Kidney (tissue), 14 donors: ENCODE data around the gene MAPK1IP1L. TPM values are rescaled to one million over a fixed set of nuclear protein-coding genes. Genes with fewer than 3 reads are reported as not detected.
"Not testable (repeated sequence)": the region's sequence is repeated elsewhere in the genome, so short reads cannot be mapped to it uniquely, and the experiment has no call there.

Experiments
- DNase-seq, 5 donors: peaks; one replicate each; pipeline ENCODE4 v3.0.0-alpha.2; 2013 to 2020
- FAIRE-seq: peaks from 2 replicates; lab custom pipeline; 2012; peaks lifted over from hg19 to GRCh38; lab: Jason Lieb, UNC
- H3K27ac ChIP-seq, 2 donors: one replicate each; pipeline ENCODE4 v1.7.0; 2013; ENCODE audit warnings: low read depth in 2 of 2, low read length in 2 of 2, inconsistent platforms in 1 of 2
- H3K27me3 ChIP-seq: one replicate; pipeline ENCODE4 v1.7.1; 2013; ENCODE audit warnings: low read length, inconsistent platforms; ENCODE audit not compliant: control insufficient read depth, insufficient read depth
- H3K36me3 ChIP-seq, 3 donors: one replicate each; pipeline versions ENCODE4 v1.7.0 to v1.7.1; 2013; ENCODE audit warnings: low read length in 3 of 3, control low read depth in 1 of 3, inconsistent platforms in 1 of 3; ENCODE audit not compliant: insufficient read depth in 3 of 3, control insufficient read depth in 2 of 3
- H3K4me1 ChIP-seq, 3 donors: one replicate each; pipeline versions ENCODE4 v1.7.0 to v1.7.1; 2013; ENCODE audit warnings: low read length in 3 of 3, inconsistent platforms in 1 of 3, low read depth in 1 of 3; ENCODE audit not compliant: control insufficient read depth in 2 of 3, insufficient read depth in 2 of 3
- H3K4me3 ChIP-seq, 3 donors: one replicate each; pipeline versions ENCODE4 v1.7.0 to v1.8.1; 2013; ENCODE audit warnings: low read length in 3 of 3, control low read depth in 1 of 3, inconsistent platforms in 1 of 3
- H3K9ac ChIP-seq, 3 donors: one replicate each; pipeline versions ENCODE4 v1.7.0 to v1.7.1; 2013; ENCODE audit warnings: low read length in 3 of 3, control low read depth in 1 of 3, inconsistent platforms in 1 of 3
- H3K9me3 ChIP-seq, 3 donors: one replicate each; pipeline versions ENCODE4 v1.7.0 to v1.7.1; 2013; ENCODE audit warnings: low read length in 3 of 3, control low read depth in 1 of 3, inconsistent platforms in 1 of 3; ENCODE audit not compliant: control insufficient read depth in 2 of 3, insufficient read depth in 1 of 3
- intact Hi-C: fragments of 100-400 bp; cut with DNase I; formaldehyde crosslinking; loops from one replicate; pipeline ENCODE4 v1.11.1; 2022
- polyA plus RNA-seq: library from polyadenylated mRNA; stranded (reverse); fragments of 350-450 nt; fragmentation: Illumina TruSeq; extraction: RNeasy Lipid Tissue Mini Kit (QIAGEN cat#74804); gene quantifications from one replicate; pipeline ENCODE4 v1.2.3, GENCODE V29; 2014; ENCODE audit warnings: low read depth, low replicate concordance; ENCODE audit not compliant: insufficient read depth
- total RNA-seq: library from RNA; stranded (reverse); fragmentation: NEBNext Ultra II Directional; extraction: Animal tissue kit (Norgen Biotek cat#: 25700); gene quantifications from one replicate; pipeline ENCODE4 v1.2.1, GENCODE V29; 2021
- TF ChIP-seq, protein P1 (sequence below): IDR thresholded peaks from 3 replicates; pipeline ENCODE4 v1.5.1; 2012; ENCODE audit warnings: mild to moderate bottlenecking, moderate library complexity, borderline replicate concordance; ENCODE audit not compliant: insufficient read depth; ENCODE audit errors: extremely low read depth
- donor health status: control.
- donor health status: control.
- donor health status: control.
- donor health status: control.
- donor health status: control.
- donor health status: DM: yes; HTN: yes; CAD: no.
- donor health status: Normal renal cell carcinoma (clear cell type).

The MAPK1IP1L gene
- total and polyA plus RNA-seq, 2 donors from 2014 or later, result 43.3 to 101 TPM

DNA sequence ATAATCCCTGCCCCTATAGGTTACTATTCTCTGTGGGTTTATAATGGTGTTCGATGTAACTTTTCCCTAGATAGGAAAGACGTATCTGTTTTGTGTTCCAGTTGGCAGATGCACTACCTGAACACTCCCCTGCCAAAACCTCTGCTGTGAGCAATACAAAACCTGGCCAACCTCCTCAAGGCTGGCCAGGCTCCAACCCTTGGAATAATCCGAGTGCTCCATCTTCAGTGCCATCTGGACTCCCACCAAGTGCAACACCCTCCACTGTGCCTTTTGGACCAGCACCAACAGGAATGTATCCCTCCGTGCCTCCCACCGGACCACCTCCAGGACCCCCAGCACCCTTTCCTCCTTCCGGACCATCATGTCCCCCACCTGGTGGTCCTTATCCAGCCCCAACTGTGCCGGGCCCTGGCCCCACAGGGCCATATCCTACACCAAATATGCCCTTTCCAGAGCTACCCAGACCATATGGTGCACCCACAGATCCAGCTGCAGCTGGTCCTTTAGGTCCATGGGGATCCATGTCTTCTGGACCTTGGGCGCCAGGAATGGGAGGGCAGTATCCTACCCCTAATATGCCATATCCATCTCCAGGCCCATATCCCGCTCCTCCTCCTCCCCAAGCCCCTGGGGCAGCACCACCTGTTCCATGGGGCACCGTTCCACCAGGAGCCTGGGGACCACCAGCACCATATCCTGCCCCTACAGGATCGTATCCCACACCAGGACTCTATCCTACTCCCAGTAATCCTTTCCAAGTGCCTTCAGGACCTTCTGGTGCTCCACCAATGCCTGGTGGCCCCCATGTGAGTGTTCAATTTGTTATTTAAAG is 11.3 kb downstream of the MAPK1IP1L start:
- H3K36me3 ChIP-seq, result peaks cover 0 to 21% (median 19%) of the 10 kb centered on the region in 3 donors
- TF ChIP-seq, protein P1, sequence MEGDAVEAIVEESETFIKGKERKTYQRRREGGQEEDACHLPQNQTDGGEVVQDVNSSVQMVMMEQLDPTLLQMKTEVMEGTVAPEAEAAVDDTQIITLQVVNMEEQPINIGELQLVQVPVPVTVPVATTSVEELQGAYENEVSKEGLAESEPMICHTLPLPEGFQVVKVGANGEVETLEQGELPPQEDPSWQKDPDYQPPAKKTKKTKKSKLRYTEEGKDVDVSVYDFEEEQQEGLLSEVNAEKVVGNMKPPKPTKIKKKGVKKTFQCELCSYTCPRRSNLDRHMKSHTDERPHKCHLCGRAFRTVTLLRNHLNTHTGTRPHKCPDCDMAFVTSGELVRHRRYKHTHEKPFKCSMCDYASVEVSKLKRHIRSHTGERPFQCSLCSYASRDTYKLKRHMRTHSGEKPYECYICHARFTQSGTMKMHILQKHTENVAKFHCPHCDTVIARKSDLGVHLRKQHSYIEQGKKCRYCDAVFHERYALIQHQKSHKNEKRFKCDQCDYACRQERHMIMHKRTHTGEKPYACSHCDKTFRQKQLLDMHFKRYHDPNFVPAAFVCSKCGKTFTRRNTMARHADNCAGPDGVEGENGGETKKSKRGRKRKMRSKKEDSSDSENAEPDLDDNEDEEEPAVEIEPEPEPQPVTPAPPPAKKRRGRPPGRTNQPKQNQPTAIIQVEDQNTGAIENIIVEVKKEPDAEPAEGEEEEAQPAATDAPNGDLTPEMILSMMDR, result no peak
- H3K4me1 ChIP-seq, result peaks cover 0 to 3% (median 0%) of the 10 kb centered on the region in 3 donors
- H3K4me3 ChIP-seq, result no peak overlapping the region
- FAIRE-seq (no peak), DNase-seq (no peak)
- H3K9me3 ChIP-seq, result no peaks in the 10 kb centered on the region
- no peak overlapping the region for H3K27ac ChIP-seq
- intact Hi-C loops, result no loop called here
- H3K27me3 ChIP-seq, result no peaks in the 10 kb centered on the region
- no peak overlapping the region for H3K9ac ChIP-seq

DNA sequence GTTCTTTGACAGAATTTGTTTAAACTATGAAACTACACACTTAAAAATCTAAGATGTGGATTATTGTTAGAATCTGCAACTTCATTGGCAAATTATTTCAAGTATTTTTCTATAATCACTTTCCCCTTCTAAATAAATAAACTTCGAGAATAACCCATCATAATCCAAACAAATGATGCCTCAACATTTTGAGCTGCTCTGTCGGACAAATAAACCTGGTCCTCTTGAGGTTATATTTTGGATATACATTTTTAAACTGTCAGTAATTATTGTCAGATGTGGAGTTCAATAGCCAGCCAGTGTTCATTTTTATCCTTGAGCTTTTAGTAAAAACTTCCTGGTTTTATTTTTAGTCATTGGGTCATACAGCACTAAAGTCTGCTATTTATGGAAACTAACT is 13.4 kb downstream of the MAPK1IP1L start:
- H3K27me3 ChIP-seq, H3K27ac ChIP-seq, H3K4me3 ChIP-seq, H3K9ac ChIP-seq, H3K9me3 ChIP-seq, DNase-seq, H3K4me1 ChIP-seq, intact Hi-C loops: not testable (repeated sequence)
- FAIRE-seq, result peak; percentile 30
- peaks cover 0 to 21% (median 16%) of the 10 kb centered on the region in 3 donors for H3K36me3 ChIP-seq

- TF ChIP-seq, protein P1, result no peak
- DNase-seq (no peak), FAIRE-seq (no peak)
- Histone ChIP-seq H3K36me3 (peaks cover 0 to 21% (median 16%) of the 10 kb centered on the region in 3 donors), H3K9ac (no peak overlapping the region), H3K4me3 (no peak overlapping the region), H3K9me3 (no peaks in the 10 kb centered on the region), H3K4me1 (peaks cover 0 to 3% (median 0%) of the 10 kb centered on the region in 3 donors), H3K27ac (no peak overlapping the region), H3K27me3 (no peaks in the 10 kb centered on the region)
- intact Hi-C loops, result no loop called here
These were observed 14.0 kb downstream of the MAPK1IP1L start for GRCh38 chr14:55065411-55065810.

GRCh38 chr14:55066223-55066622 is 14.8 kb downstream of the MAPK1IP1L start:
- no peak for FAIRE-seq

More at GRCh38 chr14:55066223-55066622, 14.8 kb downstream of the MAPK1IP1L start:
- Histone ChIP-seq H3K27ac (no peak overlapping the region), H3K9me3 (no peaks in the 10 kb centered on the region), H3K4me1 (peaks cover 0 to 3% (median 2%) of the 10 kb centered on the region in 3 donors), H3K27me3 (no peaks in the 10 kb centered on the region), H3K36me3 (peaks cover 0 to 21% (median 16%) of the 10 kb centered on the region in 3 donors), H3K4me3 (no peak overlapping the region), H3K9ac (no peak overlapping the region)
- intact Hi-C loops, result no loop called here
- no peak for DNase-seq
- TF ChIP-seq, protein P1, result no peak
